ENCODE results near the gene ZMPSTE24. TPM values are rescaled to one million over a fixed set of nuclear protein-coding genes. Genes with fewer than 3 reads are reported as not detected.

ZMPSTE24 gene
- total and polyA plus RNA-seq, 5 experiments from 2014 or later, result 18.3 to 23.6 (median 20.8) TPM

- H3K4me3 Mint-ChIP-seq, result no peak overlapping the region
- peak overlapping the region in 1 of 10 donors; percentile 15 for H3K27ac Mint-ChIP-seq
- DNase-seq (no peak), ATAC-seq (no peak)
- POLR2A ChIA-PET, result no interaction called here
- H3K36me3 Mint-ChIP-seq, result peaks cover 0 to 5% (median 0%) of the 10 kb centered on the region in 3 donors
- H3K4me1 Mint-ChIP-seq, result no peaks in the 10 kb centered on the region
- no peaks in the 10 kb centered on the region for H3K9me3 Mint-ChIP-seq
- no peaks in the 10 kb centered on the region for H3K27me3 Mint-ChIP-seq
These were observed 41.6 kb downstream of the ZMPSTE24 start for GRCh38 chr1:40299366-40300248.

- no peak overlapping the region for H3K4me3 Mint-ChIP-seq
- DNase-seq (no peak), ATAC-seq (no peak)
- H3K27me3 Mint-ChIP-seq, result no peaks in the 10 kb centered on the region
- H3K9me3 Mint-ChIP-seq, result no peaks in the 10 kb centered on the region
- peaks cover 0 to 2% (median 0%) of the 10 kb centered on the region in 3 donors for H3K36me3 Mint-ChIP-seq
- peak overlapping the region in 2 of 10 donors; percentile 11 to 41 for H3K27ac Mint-ChIP-seq
- POLR2A ChIA-PET, result interaction anchor here (0.6 kb wide), 1 partner anchor 10 kb away, joined by 3 read pairs; no protein-coding TSS in a partner anchor
- no peaks in the 10 kb centered on the region for H3K4me1 Mint-ChIP-seq
These were observed 42.2 kb downstream of the ZMPSTE24 start for GRCh38 chr1:40300249-40300567.

- Mint-ChIP-seq H3K27me3 (no peaks in the 10 kb centered on the region), H3K4me3 (no peak overlapping the region), H3K36me3 (peaks cover 0 to 2% (median 0%) of the 10 kb centered on the region in 3 donors), H3K4me1 (no peaks in the 10 kb centered on the region), H3K27ac (peak overlapping the region in 1 of 10 donors; percentile 11), H3K9me3 (no peaks in the 10 kb centered on the region)
- ATAC-seq (no peak), DNase-seq (no peak)
- POLR2A ChIA-PET, result interaction anchor here (0.6 kb wide), 1 partner anchor 10 kb away, joined by 3 read pairs; no protein-coding TSS in a partner anchor
These were observed 42.6 kb downstream of the ZMPSTE24 start for GRCh38 chr1:40300651-40301050.

GRCh38 chr1:40301066-40301465 is 43.0 kb downstream of the ZMPSTE24 start:
- Mint-ChIP-seq H3K4me1 (no peaks in the 10 kb centered on the region), H3K36me3 (peaks cover 0 to 2% (median 0%) of the 10 kb centered on the region in 3 donors), H3K27me3 (no peaks in the 10 kb centered on the region), H3K9me3 (no peaks in the 10 kb centered on the region), H3K27ac (peak overlapping the region in 1 of 10 donors; percentile 11), H3K4me3 (no peak overlapping the region)
- ATAC-seq (no peak), DNase-seq (no peak)
- POLR2A ChIA-PET, result no interaction called here

- DNase-seq (no peak), ATAC-seq (no peak)
- Mint-ChIP-seq H3K27me3 (no peaks in the 10 kb centered on the region), H3K9me3 (no peaks in the 10 kb centered on the region), H3K36me3 (peaks cover 0 to 2% (median 0%) of the 10 kb centered on the region in 3 donors), H3K4me1 (no peaks in the 10 kb centered on the region), H3K27ac (peak overlapping the region in 1 of 10 donors; percentile 70), H3K4me3 (no peak overlapping the region)
- POLR2A ChIA-PET, result no interaction called here
These were observed 43.7 kb downstream of the ZMPSTE24 start for GRCh38 chr1:40301541-40302299.

- ATAC-seq, result no peak
- Mint-ChIP-seq H3K9me3 (no peaks in the 10 kb centered on the region), H3K27ac (no peak overlapping the region)
These were observed 44.4 kb downstream of the ZMPSTE24 start for GRCh38 chr1:40302475-40302874.

GRCh38 chr1:40303051-40303771 is 45.2 kb downstream of the ZMPSTE24 start:
- no peaks in the 10 kb centered on the region for H3K4me1 Mint-ChIP-seq

More at GRCh38 chr1:40302475-40302874, 44.4 kb downstream of the ZMPSTE24 start:
- H3K4me1 Mint-ChIP-seq, result no peaks in the 10 kb centered on the region
- no peak overlapping the region for H3K4me3 Mint-ChIP-seq
- peaks cover 0 to 2% (median 0%) of the 10 kb centered on the region in 3 donors for H3K36me3 Mint-ChIP-seq
- no peaks in the 10 kb centered on the region for H3K27me3 Mint-ChIP-seq
- DNase-seq, result no peak
- POLR2A ChIA-PET, result no interaction called here

GRCh38 chr1:40303790-40304189 is 45.8 kb downstream of the ZMPSTE24 start:
- Mint-ChIP-seq H3K36me3 (peaks cover 0 to 2% (median 0%) of the 10 kb centered on the region in 3 donors), H3K27me3 (no peaks in the 10 kb centered on the region), H3K27ac (no peak overlapping the region), H3K4me1 (no peaks in the 10 kb centered on the region), H3K9me3 (no peaks in the 10 kb centered on the region), H3K4me3 (no peak overlapping the region)
- DNase-seq (no peak), ATAC-seq (no peak)
- POLR2A ChIA-PET, result no interaction called here

More at GRCh38 chr1:40303051-40303771, 45.2 kb downstream of the ZMPSTE24 start:
- Mint-ChIP-seq H3K27ac (no peak overlapping the region), H3K4me3 (no peak overlapping the region), H3K36me3 (peaks cover 0 to 2% (median 0%) of the 10 kb centered on the region in 3 donors), H3K27me3 (no peaks in the 10 kb centered on the region), H3K9me3 (no peaks in the 10 kb centered on the region)
- DNase-seq (no peak), ATAC-seq (no peak)
- POLR2A ChIA-PET, result no interaction called here

GRCh38 chr1:40305451-40305850 is 47.4 kb downstream of the ZMPSTE24 start:
- DNase-seq (no peak), ATAC-seq (no peak)
- H3K4me1 Mint-ChIP-seq, result no peaks in the 10 kb centered on the region
- POLR2A ChIA-PET, result no interaction called here
- peaks cover 0 to 1% (median 0%) of the 10 kb centered on the region in 3 donors for H3K36me3 Mint-ChIP-seq
- H3K4me3 Mint-ChIP-seq, result no peak overlapping the region
- H3K27ac Mint-ChIP-seq, result no peak overlapping the region
- H3K9me3 Mint-ChIP-seq, result no peaks in the 10 kb centered on the region
- H3K27me3 Mint-ChIP-seq, result no peaks in the 10 kb centered on the region

- Mint-ChIP-seq H3K9me3 (no peaks in the 10 kb centered on the region), H3K27ac (peak overlapping the region in 1 of 10 donors; percentile 21), H3K36me3 (no peaks in the 10 kb centered on the region), H3K4me1 (no peaks in the 10 kb centered on the region), H3K27me3 (no peaks in the 10 kb centered on the region), H3K4me3 (no peak overlapping the region)
- POLR2A ChIA-PET, result no interaction called here
- ATAC-seq, result no peak
- DNase-seq, result no peak
These were observed 47.8 kb downstream of the ZMPSTE24 start for GRCh38 chr1:40305871-40306270.

- Mint-ChIP-seq H3K4me1 (no peaks in the 10 kb centered on the region), H3K36me3 (no peaks in the 10 kb centered on the region), H3K9me3 (no peaks in the 10 kb centered on the region), H3K27ac (no peak overlapping the region), H3K27me3 (no peaks in the 10 kb centered on the region), H3K4me3 (no peak overlapping the region)
- POLR2A ChIA-PET, result no interaction called here
- DNase-seq, result no peak
- no peak for ATAC-seq
These were observed 48.3 kb downstream of the ZMPSTE24 start for GRCh38 chr1:40306296-40306695.

GRCh38 chr1:40307186-40307585 is 49.1 kb downstream of the ZMPSTE24 start:
- Mint-ChIP-seq H3K27me3 (no peaks in the 10 kb centered on the region), H3K4me1 (peaks cover 0 to 3% (median 0%) of the 10 kb centered on the region in 4 donors), H3K4me3 (no peak overlapping the region), H3K27ac (no peak overlapping the region), H3K36me3 (no peaks in the 10 kb centered on the region), H3K9me3 (no peaks in the 10 kb centered on the region)
- POLR2A ChIA-PET, result no interaction called here
- no peak for ATAC-seq
- no peak for DNase-seq
